HEK293 (cell line): ENCODE measurements around the gene PSMC2.

Experiments
- GLI2 ChIP-seq: fragments of 450-650 bp; formaldehyde crosslinking; IDR thresholded peaks from 2 replicates; pipeline ENCODE4; 2017; ENCODE audit warnings: missing biosample characterization, missing genetic modification characterization, low read depth, borderline replicate concordance
- GLIS2 ChIP-seq: fragments of 450-650 bp; formaldehyde crosslinking; IDR thresholded peaks from 2 replicates; pipeline ENCODE4 v1.5.1; 2016; ENCODE audit warnings: missing biosample characterization, missing genetic modification characterization
- HOXA7 ChIP-seq: sonication (generic); formaldehyde crosslinking; IDR thresholded peaks from 2 replicates; pipeline ENCODE4 v1.8.1; 2022; ENCODE audit warnings: missing genetic modification reagents, borderline replicate concordance
- KLF16 ChIP-seq: fragments of 450-650 bp; formaldehyde crosslinking; IDR thresholded peaks from 2 replicates; pipeline ENCODE4 v1.5.1; 2017; ENCODE audit warnings: missing biosample characterization, missing genetic modification characterization
- KLF8 ChIP-seq: fragments of 450-650 bp; formaldehyde crosslinking; IDR thresholded peaks from 2 replicates; pipeline ENCODE4 v1.5.1; 2016; ENCODE audit warnings: missing biosample characterization, missing genetic modification characterization
- KLF9 ChIP-seq: fragments of 450-650 bp; formaldehyde crosslinking; IDR thresholded peaks from 2 replicates; pipeline ENCODE4 v1.5.1; 2016; ENCODE audit warnings: missing biosample characterization, missing genetic modification characterization, low read depth
- PRDM1 ChIP-seq: fragments of 450-650 bp; formaldehyde crosslinking; IDR thresholded peaks from 2 replicates; pipeline ENCODE4; 2016; ENCODE audit warnings: missing biosample characterization, missing genetic modification characterization
- SP3 ChIP-seq: fragments of 450-650 bp; formaldehyde crosslinking; IDR thresholded peaks from 2 replicates; pipeline ENCODE4 v1.5.1; 2016; ENCODE audit warnings: missing biosample characterization, missing genetic modification characterization
- SP7 ChIP-seq: fragments of 450-650 bp; formaldehyde crosslinking; IDR thresholded peaks from 2 replicates; pipeline ENCODE4 v1.5.1; 2016; ENCODE audit warnings: missing biosample characterization, missing genetic modification characterization
- ZBTB8A ChIP-seq: fragments of 450-650 bp; formaldehyde crosslinking; IDR thresholded peaks from 2 replicates; pipeline ENCODE4 v1.5.1; 2016; ENCODE audit warnings: missing biosample characterization, missing genetic modification characterization
- ZFP3 ChIP-seq: fragments of 450-650 bp; formaldehyde crosslinking; IDR thresholded peaks from 2 replicates; pipeline ENCODE4 v1.5.1; 2016; ENCODE audit warnings: low read depth, missing biosample characterization, missing genetic modification characterization
- ZFP37 ChIP-seq: fragments of 450-650 bp; formaldehyde crosslinking; IDR thresholded peaks from 2 replicates; pipeline ENCODE4 v1.5.1; 2016; ENCODE audit warnings: missing biosample characterization, missing genetic modification characterization
- ZNF112 ChIP-seq: fragments of 450-650 bp; formaldehyde crosslinking; IDR thresholded peaks from 2 replicates; pipeline ENCODE4 v1.5.0; 2017; ENCODE audit warnings: missing biosample characterization, missing genetic modification characterization
- ZNF114 ChIP-seq: fragments of 450-650 bp; formaldehyde crosslinking; IDR thresholded peaks from 2 replicates; pipeline ENCODE4 v1.5.0; 2017; ENCODE audit warnings: missing biosample characterization, missing genetic modification characterization
- ZNF175 ChIP-seq: fragments of 450-650 bp; formaldehyde crosslinking; IDR thresholded peaks from 2 replicates; pipeline ENCODE4 v1.5.1; 2016; ENCODE audit warnings: missing biosample characterization, missing genetic modification characterization
- ZNF211 ChIP-seq: fragments of 450-650 bp; formaldehyde crosslinking; IDR thresholded peaks from 2 replicates; pipeline ENCODE4 v1.5.1; 2016; ENCODE audit warnings: low read depth, missing biosample characterization, missing genetic modification characterization
- ZNF24 ChIP-seq: fragments of 450-650 bp; formaldehyde crosslinking; IDR thresholded peaks from 2 replicates; pipeline ENCODE4 v1.5.1; 2016; ENCODE audit warnings: missing biosample characterization, missing genetic modification characterization
- ZNF274 ChIP-seq, 2 experiments: fragments of 200-500 bp in 1 of 2; fragments of 450-650 bp in 1 of 2; sonication (Bioruptor generic) in 1 of 2; formaldehyde crosslinking in 1 of 2; IDR thresholded peaks; 2 replicates each; pipeline versions ENCODE4 v1.5.1 to v1.6.1; 2014 to 2016; ENCODE audit warnings: borderline replicate concordance in 1 of 2, inconsistent platforms in 1 of 2, low read length in 1 of 2, missing biosample characterization in 1 of 2, missing genetic modification characterization in 1 of 2
- ZNF366 ChIP-seq: fragments of 450-650 bp; formaldehyde crosslinking; conservative IDR thresholded peaks from 2 replicates; pipeline ENCODE4 v1.5.1; 2016; ENCODE audit warnings: missing biosample characterization, missing genetic modification characterization
- ZNF518A ChIP-seq: fragments of 450-650 bp; formaldehyde crosslinking; conservative IDR thresholded peaks from 2 replicates; pipeline ENCODE4 v1.5.1; 2016; ENCODE audit warnings: low read depth, missing biosample characterization, missing genetic modification characterization
- ZNF555 ChIP-seq: fragments of 450-650 bp; formaldehyde crosslinking; conservative IDR thresholded peaks from 2 replicates; pipeline ENCODE4 v1.5.1; 2017; ENCODE audit warnings: missing biosample characterization, mild to moderate bottlenecking, missing genetic modification characterization, inconsistent platforms
- ZNF600 ChIP-seq: fragments of 450-650 bp; formaldehyde crosslinking; IDR thresholded peaks from 2 replicates; pipeline ENCODE4 v1.5.1; 2016; ENCODE audit warnings: missing biosample characterization, missing genetic modification characterization
- ZNF658 ChIP-seq: fragments of 450-650 bp; formaldehyde crosslinking; IDR thresholded peaks from 2 replicates; pipeline ENCODE4; 2016; ENCODE audit warnings: missing biosample characterization, missing genetic modification characterization
- ZNF660 ChIP-seq: fragments of 450-650 bp; IDR thresholded peaks from 2 replicates; pipeline ENCODE4 v1.5.1; 2018; ENCODE audit warnings: missing biosample characterization, mild to moderate bottlenecking, missing genetic modification characterization
- ZNF664 ChIP-seq: fragments of 450-650 bp; formaldehyde crosslinking; IDR thresholded peaks from 2 replicates; pipeline ENCODE4 v1.5.1; 2016; ENCODE audit warnings: missing biosample characterization, missing genetic modification characterization
- ZNF670 ChIP-seq: fragments of 450-650 bp; formaldehyde crosslinking; IDR thresholded peaks from 2 replicates; pipeline ENCODE4 v1.5.1; 2016; ENCODE audit warnings: missing biosample characterization, missing genetic modification characterization, low read depth
- ZXDB ChIP-seq: fragments of 450-650 bp; formaldehyde crosslinking; IDR thresholded peaks from 2 replicates; pipeline ENCODE4 v1.5.1; 2016; ENCODE audit warnings: missing biosample characterization, missing genetic modification characterization
- TF ChIP-seq, protein P1 (sequence below): fragments of 450-650 bp; formaldehyde crosslinking; optimal IDR thresholded peaks from 2 replicates; pipeline ENCODE3; 2016; ENCODE audit warnings: missing biosample characterization, mild to moderate bottlenecking, missing genetic modification characterization
- TF ChIP-seq, protein P2 (sequence below): sonication (generic); formaldehyde crosslinking; IDR thresholded peaks from 2 replicates; pipeline ENCODE4 v1.8.1; 2022; ENCODE audit warnings: mild to moderate bottlenecking, moderate library complexity, missing genetic modification reagents
- TF ChIP-seq, protein P3 (sequence below): fragments of 450-650 bp; formaldehyde crosslinking; IDR thresholded peaks from 2 replicates; pipeline ENCODE4 v1.5.1; 2016; ENCODE audit warnings: missing biosample characterization, missing genetic modification characterization, borderline replicate concordance

PSMC2 gene

GRCh38 chr7:103347507-103348267, at the start of gene PSMC2 (continued):
- TF ChIP-seq, protein P1, sequence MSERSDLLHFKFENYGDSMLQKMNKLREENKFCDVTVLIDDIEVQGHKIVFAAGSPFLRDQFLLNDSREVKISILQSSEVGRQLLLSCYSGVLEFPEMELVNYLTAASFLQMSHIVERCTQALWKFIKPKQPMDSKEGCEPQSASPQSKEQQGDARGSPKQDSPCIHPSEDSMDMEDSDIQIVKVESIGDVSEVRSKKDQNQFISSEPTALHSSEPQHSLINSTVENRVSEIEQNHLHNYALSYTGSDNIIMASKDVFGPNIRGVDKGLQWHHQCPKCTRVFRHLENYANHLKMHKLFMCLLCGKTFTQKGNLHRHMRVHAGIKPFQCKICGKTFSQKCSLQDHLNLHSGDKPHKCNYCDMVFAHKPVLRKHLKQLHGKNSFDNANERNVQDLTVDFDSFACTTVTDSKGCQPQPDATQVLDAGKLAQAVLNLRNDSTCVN (tag by site-specific recombination): no peak
- TF ChIP-seq ZXDB (tag by site-specific recombination): peak; percentile 88
- TF ChIP-seq KLF8: peak; percentile 71
- TF ChIP-seq, protein P2, sequence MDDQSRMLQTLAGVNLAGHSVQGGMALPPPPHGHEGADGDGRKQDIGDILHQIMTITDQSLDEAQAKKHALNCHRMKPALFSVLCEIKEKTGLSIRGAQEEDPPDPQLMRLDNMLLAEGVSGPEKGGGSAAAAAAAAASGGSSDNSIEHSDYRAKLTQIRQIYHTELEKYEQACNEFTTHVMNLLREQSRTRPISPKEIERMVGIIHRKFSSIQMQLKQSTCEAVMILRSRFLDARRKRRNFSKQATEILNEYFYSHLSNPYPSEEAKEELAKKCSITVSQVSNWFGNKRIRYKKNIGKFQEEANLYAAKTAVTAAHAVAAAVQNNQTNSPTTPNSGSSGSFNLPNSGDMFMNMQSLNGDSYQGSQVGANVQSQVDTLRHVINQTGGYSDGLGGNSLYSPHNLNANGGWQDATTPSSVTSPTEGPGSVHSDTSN (CRISPR knock-in tag): no peak
- no peak for TF ChIP-seq ZNF658 (tag by site-specific recombination)
- TF ChIP-seq ZFP3 (tag by site-specific recombination): no peak
- TF ChIP-seq ZNF175 (tag by site-specific recombination): no peak
- TF ChIP-seq GLI2 (tag by site-specific recombination): no peak
- TF ChIP-seq HOXA7 (CRISPR knock-in tag): no peak
- TF ChIP-seq ZNF660 (tag by site-specific recombination): peak; percentile 95
- TF ChIP-seq GLIS2 (tag by site-specific recombination): no peak
- TF ChIP-seq PRDM1 (tag by site-specific recombination): 0 out of 2 replicates have a peak, but pooled peaks have one; percentile 19
- peak; percentile 82 for TF ChIP-seq SP7
- TF ChIP-seq ZNF112 (tag by site-specific recombination): no peak
- TF ChIP-seq KLF16 (tag by site-specific recombination): peak; percentile 70; the same call in 1 of the 2 replicates
- TF ChIP-seq ZNF600 (tag by site-specific recombination): peak; percentile 91
- TF ChIP-seq ZNF670 (tag by site-specific recombination): no peak
- no peak for TF ChIP-seq ZNF555 (tag by site-specific recombination)
- no peak for TF ChIP-seq ZNF114 (tag by site-specific recombination)
- TF ChIP-seq ZNF24: no peak; the same call in 1 of the 2 replicates
- TF ChIP-seq, protein P3, sequence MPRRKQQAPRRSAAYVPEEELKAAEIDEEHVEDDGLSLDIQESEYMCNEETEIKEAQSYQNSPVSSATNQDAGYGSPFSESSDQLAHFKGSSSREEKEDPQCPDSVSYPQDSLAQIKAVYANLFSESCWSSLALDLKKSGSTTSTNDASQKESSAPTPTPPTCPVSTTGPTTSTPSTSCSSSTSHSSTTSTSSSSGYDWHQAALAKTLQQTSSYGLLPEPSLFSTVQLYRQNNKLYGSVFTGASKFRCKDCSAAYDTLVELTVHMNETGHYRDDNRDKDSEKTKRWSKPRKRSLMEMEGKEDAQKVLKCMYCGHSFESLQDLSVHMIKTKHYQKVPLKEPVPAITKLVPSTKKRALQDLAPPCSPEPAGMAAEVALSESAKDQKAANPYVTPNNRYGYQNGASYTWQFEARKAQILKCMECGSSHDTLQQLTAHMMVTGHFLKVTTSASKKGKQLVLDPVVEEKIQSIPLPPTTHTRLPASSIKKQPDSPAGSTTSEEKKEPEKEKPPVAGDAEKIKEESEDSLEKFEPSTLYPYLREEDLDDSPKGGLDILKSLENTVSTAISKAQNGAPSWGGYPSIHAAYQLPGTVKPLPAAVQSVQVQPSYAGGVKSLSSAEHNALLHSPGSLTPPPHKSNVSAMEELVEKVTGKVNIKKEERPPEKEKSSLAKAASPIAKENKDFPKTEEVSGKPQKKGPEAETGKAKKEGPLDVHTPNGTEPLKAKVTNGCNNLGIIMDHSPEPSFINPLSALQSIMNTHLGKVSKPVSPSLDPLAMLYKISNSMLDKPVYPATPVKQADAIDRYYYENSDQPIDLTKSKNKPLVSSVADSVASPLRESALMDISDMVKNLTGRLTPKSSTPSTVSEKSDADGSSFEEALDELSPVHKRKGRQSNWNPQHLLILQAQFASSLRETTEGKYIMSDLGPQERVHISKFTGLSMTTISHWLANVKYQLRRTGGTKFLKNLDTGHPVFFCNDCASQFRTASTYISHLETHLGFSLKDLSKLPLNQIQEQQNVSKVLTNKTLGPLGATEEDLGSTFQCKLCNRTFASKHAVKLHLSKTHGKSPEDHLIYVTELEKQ (tag by site-specific recombination): no peak
- peak; percentile 29; the same call in 1 of the 2 replicates for TF ChIP-seq ZBTB8A (tag by site-specific recombination)
- peak; percentile 74; the same call in 1 of the 2 replicates for TF ChIP-seq ZFP37
- no peak for TF ChIP-seq ZNF664 (tag by site-specific recombination)
- peak; percentile 91 for TF ChIP-seq ZNF518A (tag by site-specific recombination)
- TF ChIP-seq ZNF211 (tag by site-specific recombination): no peak
- 0 out of 2 replicates have a peak, but pooled peaks have one; percentile 30 for TF ChIP-seq SP3 (tag by site-specific recombination)
- no peak for TF ChIP-seq ZNF274 (IDR thresholded peaks at IDR 0.05; ENCODE audit: low read length)
- no peak for TF ChIP-seq ZNF274 (tag by site-specific recombination; IDR thresholded peaks at IDR 0.05; ENCODE audit: borderline replicate concordance)
- TF ChIP-seq KLF9 (tag by site-specific recombination): 0 out of 2 replicates have a peak, but pooled peaks have one; percentile 18
- peak; percentile 59 for TF ChIP-seq ZNF366
